Omental fat pad (tissue), 4 donors: ENCODE data around the gene FEM1C. TPM values are rescaled to one million over a fixed set of nuclear protein-coding genes. Genes with fewer than 3 reads are reported as not detected.

Experiments used
- ATAC-seq: fragments of 150-250 bp; one replicate; pipeline ENCODE4 v1.9.1; 2016; ENCODE audit warnings: mild to moderate bottlenecking, moderate library complexity; ENCODE audit not compliant: low FRiP score
- DNase-seq: peaks from one replicate; pipeline ENCODE4 v3.0.0-alpha.2; 2019; ENCODE audit warnings: low spot score
- total RNA-seq, 4 donors: library from RNA; depleted of rRNA; stranded (reverse); fragments of >200 nt; gene quantifications; one replicate each; pipeline ENCODE4 v1.1.0, GENCODE V29; 2016
- TF ChIP-seq, protein P1 (sequence below), 3 donors: fragments of 450-650 bp; IDR thresholded peaks; one replicate each; pipeline ENCODE4 v1.5.1; 2016 to 2017; ENCODE audit warnings: antibody characterized with exemption in 3 of 3, mild to moderate bottlenecking in 3 of 3, moderate library complexity in 2 of 3

Gene FEM1C
- total RNA-seq, 4 donors from 2014 or later: 20.4 to 52.2 (median 28.5) TPM

DNA sequence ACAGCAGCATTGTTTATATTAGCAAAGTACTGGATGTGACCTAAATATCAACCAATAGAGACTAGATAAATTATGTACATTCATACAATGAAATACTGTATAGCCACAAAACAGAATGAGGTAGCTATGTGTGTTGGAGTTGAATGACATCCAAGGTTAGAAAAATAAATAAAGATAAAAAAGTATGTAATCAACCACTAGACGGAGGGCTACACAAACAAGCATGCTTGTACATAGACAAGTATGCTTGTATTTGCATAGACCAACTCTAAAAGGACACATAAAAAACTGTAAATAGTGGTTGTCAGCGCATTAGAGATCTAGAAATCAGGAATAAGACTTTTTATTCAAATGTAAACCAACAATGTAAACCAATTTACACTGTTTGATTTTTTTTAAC lies 3.0 kb downstream of the FEM1C start:
- no peak for ATAC-seq
- TF ChIP-seq, protein P1, sequence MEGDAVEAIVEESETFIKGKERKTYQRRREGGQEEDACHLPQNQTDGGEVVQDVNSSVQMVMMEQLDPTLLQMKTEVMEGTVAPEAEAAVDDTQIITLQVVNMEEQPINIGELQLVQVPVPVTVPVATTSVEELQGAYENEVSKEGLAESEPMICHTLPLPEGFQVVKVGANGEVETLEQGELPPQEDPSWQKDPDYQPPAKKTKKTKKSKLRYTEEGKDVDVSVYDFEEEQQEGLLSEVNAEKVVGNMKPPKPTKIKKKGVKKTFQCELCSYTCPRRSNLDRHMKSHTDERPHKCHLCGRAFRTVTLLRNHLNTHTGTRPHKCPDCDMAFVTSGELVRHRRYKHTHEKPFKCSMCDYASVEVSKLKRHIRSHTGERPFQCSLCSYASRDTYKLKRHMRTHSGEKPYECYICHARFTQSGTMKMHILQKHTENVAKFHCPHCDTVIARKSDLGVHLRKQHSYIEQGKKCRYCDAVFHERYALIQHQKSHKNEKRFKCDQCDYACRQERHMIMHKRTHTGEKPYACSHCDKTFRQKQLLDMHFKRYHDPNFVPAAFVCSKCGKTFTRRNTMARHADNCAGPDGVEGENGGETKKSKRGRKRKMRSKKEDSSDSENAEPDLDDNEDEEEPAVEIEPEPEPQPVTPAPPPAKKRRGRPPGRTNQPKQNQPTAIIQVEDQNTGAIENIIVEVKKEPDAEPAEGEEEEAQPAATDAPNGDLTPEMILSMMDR (IDR thresholded peaks at IDR 0.05): no peak
- no peak for DNase-seq

DNA sequence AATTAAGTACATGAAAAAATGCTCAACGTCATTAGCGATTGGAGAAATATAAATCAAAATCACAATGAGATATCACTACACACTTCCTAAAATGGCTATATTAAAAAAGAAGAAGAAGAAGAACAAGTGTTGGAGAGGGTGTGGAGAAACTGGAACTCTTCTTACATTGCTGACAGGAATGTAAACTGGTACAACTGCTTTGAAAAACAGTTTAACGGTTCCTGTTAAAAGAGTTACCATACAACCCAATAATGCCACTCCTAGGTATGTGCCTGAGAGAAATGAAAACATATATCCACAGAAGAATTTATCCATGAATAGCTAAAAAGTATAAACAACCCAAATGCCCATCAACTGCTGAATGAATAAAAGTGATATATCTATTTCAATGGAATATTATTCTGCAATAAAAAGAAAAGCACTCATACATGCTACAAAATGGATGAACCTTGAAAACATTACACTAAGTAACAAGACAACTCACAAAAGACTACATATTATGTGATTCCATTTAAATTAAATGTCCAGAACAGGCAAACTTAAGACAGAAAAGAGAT lies 9.0 kb downstream of the FEM1C start:
- TF ChIP-seq, protein P1 (IDR thresholded peaks at IDR 0.05): no peak
- no peak for DNase-seq

DNA sequence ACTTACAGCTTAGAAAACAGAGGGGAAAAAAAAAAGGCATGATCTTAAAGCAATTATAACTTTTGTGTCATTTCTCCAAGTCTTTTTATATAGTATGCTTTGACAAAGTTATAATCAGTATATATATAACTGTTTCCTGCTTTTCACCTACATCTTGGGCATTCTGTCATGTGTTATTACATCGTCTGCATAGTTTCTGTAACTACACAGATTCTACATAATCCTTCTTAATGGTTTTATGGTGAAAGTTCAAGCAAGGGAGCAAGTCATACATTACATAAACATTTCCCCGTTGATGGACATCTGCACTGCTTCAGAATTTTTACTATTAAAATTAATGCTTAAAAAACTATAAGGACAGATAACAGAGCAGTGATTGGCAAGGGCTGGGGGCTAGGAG lies 12.1 kb downstream of the FEM1C start:
- ATAC-seq (no peak), DNase-seq (no peak)
- TF ChIP-seq, protein P1 (IDR thresholded peaks at IDR 0.05): no peak

More for the DNA sequence above, 9.0 kb downstream of the FEM1C start:
- no peak for ATAC-seq

DNA sequence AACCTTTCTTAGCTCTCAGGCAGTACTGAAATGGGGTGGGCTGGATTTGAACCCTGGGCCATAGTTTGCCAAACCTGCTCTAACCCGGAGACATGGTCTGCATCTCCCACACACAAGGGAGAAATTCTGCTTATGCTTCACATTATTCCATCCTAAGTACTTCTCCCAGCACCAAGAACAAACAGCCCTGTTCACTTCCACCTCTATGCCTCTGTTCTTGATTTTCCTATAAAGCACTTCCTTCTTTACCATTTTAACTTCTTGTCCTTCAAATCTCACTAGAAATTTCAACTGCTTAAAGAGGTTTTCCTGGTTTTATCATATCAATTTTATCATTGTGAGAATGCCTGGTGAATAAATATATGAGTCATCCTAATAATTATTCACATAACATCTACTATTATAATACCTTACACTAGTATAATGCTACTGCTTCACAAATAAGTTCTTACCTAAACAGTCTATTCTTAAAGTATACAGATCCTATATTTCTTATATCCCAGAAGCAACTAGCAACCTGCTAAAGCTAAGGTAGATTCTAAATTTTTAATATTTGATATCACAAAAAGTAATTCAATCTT lies 12.7 kb downstream of the FEM1C start:
- ATAC-seq: no peak
- TF ChIP-seq, protein P1 (IDR thresholded peaks at IDR 0.05): no peak
- no peak for DNase-seq

DNA sequence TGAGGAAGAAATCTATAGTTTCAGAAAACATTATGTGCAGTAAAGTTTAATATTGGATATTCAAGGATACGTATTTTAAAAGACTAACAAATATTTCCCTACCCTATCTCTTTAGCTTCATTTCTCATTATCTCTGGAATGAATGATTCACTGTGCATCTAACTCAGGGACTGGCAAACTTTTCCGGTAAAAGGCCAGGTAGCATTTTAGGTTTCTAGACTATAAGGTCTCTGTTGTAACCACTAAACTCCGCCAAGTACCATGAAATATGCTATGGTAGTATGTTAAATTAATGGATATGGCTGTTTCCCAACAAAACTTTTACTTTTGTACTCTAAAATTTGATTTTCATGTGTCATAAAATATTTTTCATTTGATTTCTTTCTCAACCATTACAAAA lies 13.2 kb downstream of the FEM1C start:
- DNase-seq (no peak), ATAC-seq (peak; percentile 58)
- TF ChIP-seq, protein P1 (IDR thresholded peaks at IDR 0.05): no peak

DNA sequence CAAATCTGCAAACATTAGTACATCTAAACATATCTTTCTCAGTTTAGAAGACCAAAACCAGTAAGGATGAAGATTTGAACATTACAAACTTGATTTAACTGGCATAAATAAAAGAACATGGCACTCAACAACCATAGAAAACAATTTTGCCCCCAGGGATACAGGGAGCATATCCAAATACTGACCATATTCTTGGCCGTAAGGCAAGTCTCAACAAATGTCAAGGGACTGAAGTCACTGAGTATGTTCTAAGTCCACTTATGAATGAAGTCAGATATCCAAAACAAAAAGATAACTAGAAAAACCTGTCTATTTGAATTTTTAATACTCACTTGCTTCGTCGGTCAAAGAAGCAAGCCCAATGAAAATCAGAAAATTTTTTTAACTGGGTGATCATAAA lies 14.1 kb downstream of the FEM1C start:
- ATAC-seq: no peak
- DNase-seq: no peak
- TF ChIP-seq, protein P1 (IDR thresholded peaks at IDR 0.05): no peak

DNA sequence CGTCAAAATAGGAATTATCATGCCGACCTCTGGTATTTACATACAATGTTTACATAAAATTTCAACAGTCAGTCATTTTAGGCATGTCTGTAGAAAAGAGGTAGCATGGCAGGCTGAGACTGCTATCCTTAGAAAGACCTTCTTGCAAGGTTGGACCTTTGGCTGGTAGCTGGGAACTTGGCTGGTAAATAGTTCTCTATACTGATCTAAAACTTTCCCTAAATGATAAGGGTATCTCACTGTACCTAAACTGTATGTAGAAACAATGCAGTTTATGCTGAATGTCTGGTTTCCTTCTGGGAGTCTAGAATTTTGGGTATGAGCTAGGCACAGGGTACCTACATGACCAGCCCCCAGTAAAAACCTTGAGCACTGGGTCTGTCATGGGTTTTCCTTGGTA lies 18.0 kb downstream of the FEM1C start:
- DNase-seq (no peak), ATAC-seq (no peak)
- TF ChIP-seq, protein P1 (IDR thresholded peaks at IDR 0.05): no peak
